Measurements from ENCODE around the gene MPHOSPH9.

GRCh38 chr12:123268850-123269249 lies 35.9 kb upstream of the MPHOSPH9 start:
- TF ChIP-seq CTCF (IDR thresholded peaks at IDR 0.05), result no peak
- no peak for TF ChIP-seq ZFX (IDR thresholded peaks at IDR 0.05; ENCODE audit: borderline replicate concordance)

Data from 22Rv1 (cell line).